Dedifferentiated amniotic fluid mesenchymal stem cell (primary cell): Measurements from ENCODE around the gene FGGY.
"Not testable (repeated sequence)": the region's sequence is repeated elsewhere in the genome, so short reads cannot be mapped to it uniquely, and the experiment has no call there.

ENCODE experiments used
- DNase-seq: peaks from one replicate; pipeline ENCODE4 v3.0.0-alpha.2; 2016; ENCODE audit errors: extremely low spot score

The FGGY gene

GRCh38 chr1:59545830-59546229 is 248.9 kb downstream of the FGGY start:
- DNase-seq: no peak

GRCh38 chr1:59549066-59549837 is 252.4 kb downstream of the FGGY start:
- DNase-seq: no peak

- peak; percentile 44 for DNase-seq
These were observed 253.0 kb downstream of the FGGY start for GRCh38 chr1:59549903-59550302.

- DNase-seq: no peak
These were observed 255.1 kb downstream of the FGGY start for GRCh38 chr1:59552007-59552406.

DNA sequence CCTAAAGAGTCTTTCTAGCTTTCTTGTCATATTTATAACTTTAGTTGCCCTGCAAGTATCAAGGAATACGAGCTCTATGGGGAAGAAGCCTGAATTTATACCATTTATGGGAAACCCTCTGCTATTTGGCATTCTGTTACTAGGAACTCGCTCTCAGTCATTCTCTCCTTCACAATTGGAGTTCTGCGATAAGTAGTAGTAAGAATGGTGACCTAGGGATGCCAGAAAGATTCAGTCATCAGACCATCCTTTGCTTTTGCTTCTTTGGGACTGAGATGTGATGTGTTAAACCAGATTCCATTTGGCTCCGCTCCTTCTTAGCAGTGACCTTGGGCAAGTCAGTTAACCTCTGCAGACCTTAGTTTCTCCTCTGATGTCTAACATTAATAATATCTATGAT is 256.5 kb downstream of the FGGY start:
- DNase-seq: no peak

DNA sequence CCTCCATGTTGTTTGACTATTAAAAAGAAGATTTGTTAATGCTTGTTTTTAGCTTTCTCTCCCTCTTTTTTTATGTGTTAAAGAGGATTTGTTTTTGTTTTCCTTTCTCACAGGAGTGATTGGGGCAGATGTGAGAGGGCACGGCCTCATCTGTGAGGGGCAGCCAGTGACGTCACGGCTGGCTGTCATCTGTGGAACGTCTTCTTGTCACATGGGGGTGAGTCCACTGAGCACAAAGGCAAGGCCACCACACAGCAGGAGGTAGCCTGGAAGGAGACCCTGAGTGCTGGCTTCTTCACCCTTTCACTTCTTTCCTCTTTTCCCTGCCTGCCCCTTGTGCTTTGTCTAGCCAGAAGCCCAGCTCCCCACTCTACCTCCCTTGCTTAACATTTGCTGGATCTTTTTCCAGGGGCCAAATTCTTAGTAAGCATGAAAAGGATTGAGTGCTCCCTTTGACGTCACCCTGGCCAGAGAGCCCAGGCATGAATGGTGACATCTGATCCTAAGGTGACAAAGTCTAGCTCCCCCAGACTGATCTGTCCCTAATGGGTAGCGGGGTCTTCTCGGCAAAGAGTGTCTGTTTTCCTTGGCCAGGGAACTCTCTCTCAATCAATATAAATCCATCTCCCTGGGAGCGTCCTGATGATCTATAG is 257.2 kb downstream of the FGGY start:
- DNase-seq: no peak

- DNase-seq: no peak
These were observed 257.9 kb downstream of the FGGY start for GRCh38 chr1:59554752-59555151.

DNA sequence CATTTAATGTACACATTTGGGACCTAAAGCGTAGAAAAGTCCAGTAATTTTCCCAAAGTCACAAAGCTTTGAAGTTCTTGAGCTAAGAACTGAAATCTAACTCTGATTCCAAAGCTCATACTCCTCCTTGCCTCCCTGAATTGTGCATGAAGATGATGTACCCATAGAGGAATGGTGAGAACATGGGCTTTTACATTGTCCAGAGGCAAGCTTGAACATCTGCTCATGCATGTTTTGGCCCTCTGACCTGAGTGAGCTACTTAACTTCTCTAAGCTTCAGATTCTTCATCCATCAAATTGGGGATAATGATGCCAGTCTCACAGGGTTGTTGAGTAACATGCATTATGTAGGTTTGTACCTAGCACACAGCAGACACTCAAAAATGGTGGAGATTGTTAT is 259.5 kb downstream of the FGGY start:
- no peak for DNase-seq

GRCh38 chr1:59556802-59557548 is 260.1 kb downstream of the FGGY start:
- DNase-seq: no peak

DNA sequence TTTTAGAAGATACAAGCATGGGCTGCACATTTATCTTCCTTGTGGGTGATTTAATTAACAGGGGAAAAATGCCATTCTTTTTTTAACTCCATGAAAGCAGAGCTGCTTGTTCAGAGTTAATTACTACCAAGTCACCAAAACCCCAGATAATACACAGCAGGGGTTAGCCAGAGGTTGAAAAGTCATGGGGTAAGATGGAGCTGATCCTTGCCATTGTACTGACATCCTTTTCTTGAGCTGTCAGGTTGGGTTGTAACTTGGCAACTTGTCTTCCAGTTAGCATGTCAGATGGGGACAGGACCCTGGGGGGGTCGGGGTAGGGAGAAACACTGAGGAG is 260.6 kb downstream of the FGGY start:
- DNase-seq: no peak

- not testable (repeated sequence) for DNase-seq
These were observed 261.7 kb downstream of the FGGY start for GRCh38 chr1:59558580-59558979.

DNA sequence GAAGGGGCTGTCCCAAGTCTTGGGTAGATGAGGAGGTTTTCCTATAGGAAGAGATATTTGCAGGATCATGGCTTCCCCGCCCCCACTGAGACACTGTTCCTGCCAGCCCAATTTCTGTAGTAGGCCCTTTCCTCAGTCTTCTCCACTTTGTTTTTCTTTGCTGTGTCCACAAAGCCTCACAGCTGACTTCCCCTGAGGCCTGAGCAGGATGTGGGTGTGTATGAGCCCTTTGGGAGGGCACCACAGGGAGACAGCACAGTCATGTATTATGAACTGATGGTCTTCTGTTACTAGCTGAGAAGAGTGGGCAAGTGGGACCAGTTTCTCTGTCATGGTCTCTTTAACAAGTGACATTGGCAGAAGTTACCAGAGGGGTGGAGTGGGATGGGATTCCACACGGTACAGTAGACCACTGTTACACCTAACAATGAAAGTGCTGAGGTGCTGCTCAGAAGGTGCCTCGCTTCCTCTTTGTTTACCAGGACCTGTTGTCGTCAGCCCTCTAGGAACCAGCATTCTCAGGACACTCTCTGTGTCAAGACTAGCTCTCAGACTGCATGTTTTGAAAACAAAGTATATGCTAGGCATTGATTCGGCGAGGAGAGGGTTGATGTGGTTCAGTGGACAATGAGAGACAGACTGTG is 264.0 kb downstream of the FGGY start:
- DNase-seq: no peak

DNA sequence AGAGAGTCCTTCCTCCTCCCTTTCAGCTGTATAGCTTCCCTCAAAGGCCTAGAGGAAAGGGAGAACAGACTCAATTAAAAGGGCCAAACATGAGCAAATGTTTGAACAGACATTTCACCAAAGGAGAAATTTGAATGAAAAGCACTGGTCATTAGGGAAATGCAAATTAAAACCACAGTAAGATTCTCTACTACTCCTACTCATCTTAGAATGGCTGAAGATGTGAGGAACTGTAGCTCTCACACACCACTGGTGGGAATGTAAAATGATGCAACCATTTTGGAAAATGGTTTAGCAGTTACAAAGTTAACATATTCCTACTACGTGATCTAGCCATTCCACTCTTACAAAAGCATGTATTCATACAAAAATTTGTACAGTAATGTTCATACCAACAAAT is 264.9 kb downstream of the FGGY start:
- DNase-seq: no peak

DNA sequence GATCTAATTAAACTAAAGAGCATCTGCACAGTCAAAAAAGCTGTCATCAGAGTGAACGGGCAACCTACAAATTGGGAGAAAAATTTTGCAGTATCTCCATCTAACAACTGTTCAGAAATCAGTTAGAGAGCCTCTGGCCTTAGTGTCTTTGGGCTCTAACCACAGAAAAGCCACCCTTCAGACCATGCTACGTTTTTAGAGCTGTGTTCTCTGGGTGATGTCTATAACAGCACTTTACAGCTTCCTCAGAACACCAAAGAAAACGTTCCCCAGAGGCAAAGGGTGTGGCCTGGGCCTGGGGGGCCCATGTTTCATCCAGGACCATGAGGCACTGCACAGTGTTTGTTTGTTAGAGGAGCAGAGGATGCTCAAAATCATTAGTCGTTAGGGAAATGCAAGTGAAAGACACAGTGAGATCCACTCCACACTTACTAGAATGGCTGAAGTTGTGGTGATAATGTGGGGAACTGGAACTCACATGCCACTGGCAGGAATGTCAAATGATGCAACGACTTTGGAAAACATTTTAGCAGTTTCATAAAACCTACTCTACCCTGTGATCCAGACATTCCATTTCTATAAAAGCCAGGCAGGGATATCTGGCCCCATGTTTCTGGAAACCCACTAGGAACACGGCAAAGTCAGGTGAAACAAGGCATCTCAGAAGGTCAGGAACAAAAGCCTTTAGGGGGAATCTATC is 267.4 kb downstream of the FGGY start:
- DNase-seq: no peak

- peak; percentile 67 for DNase-seq
These were observed 268.9 kb downstream of the FGGY start for GRCh38 chr1:59565611-59566410.

- no peak for DNase-seq
These were observed 271.5 kb downstream of the FGGY start for GRCh38 chr1:59568158-59568935.

- no peak for DNase-seq
These were observed 272.3 kb downstream of the FGGY start for GRCh38 chr1:59569198-59569597.

GRCh38 chr1:59570524-59570923 is 273.6 kb downstream of the FGGY start:
- DNase-seq: no peak

GRCh38 chr1:59574085-59574484 is 277.2 kb downstream of the FGGY start:
- no peak for DNase-seq

DNA sequence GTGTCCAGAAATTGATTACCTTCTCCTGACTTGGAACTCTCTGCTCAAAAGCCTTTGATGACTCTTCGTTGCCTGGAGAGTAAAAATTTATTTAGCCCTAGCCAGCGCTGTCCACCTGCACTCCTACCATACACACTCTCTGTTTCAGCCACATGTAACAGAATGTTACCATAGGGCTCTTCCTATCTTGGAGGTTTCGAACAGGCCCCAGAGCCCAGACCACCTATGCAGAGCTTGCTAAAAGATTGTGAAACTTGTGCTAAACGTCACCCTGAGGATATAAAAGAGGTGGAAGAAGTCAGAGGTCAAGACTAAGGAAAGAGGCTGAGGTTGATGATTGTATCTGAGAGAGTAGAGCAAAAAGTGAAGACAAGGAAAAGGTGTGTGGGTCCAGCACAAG is 280.9 kb downstream of the FGGY start:
- no peak for DNase-seq
